Measurements from ENCODE around the gene CDH2. TPM values are rescaled to one million over a fixed set of nuclear protein-coding genes. Genes with fewer than 3 reads are reported as not detected.

CDH2 gene
- total and polyA plus RNA-seq, 4 donors: 14.2 to 49.5 (median 26.4) TPM

- Histone ChIP-seq H3K36me3 (ENCODE audit: control insufficient read depth in 4 of 4, insufficient read depth in 3 of 4, low read depth in 1 of 4, low read length in 3 of 4) (no peaks in the 10 kb centered on the region), H3K9me3 (ENCODE audit: control insufficient read depth in 4 of 4, low read length in 3 of 4) (no peaks in the 10 kb centered on the region), H3K27me3 (ENCODE audit: control insufficient read depth in 4 of 4, insufficient read depth in 4 of 4, low read length in 3 of 4) (no peaks in the 10 kb centered on the region), H3K27ac (ENCODE audit: low read depth in 1 of 2, low read length in 2 of 2) (no peak overlapping the region), H3K9ac (ENCODE audit: low read depth in 1 of 2, low read length in 2 of 2) (no peak overlapping the region), H3K4me1 (ENCODE audit: control insufficient read depth in 4 of 4, insufficient read depth in 4 of 4, low read length in 3 of 4) (peaks cover 7 to 29% (median 15%) of the 10 kb centered on the region in 4 donors), H3K4me3 (ENCODE audit: low read depth in 1 of 3, low read length in 3 of 3) (no peak overlapping the region)
- no peak for DNase-seq (ENCODE audit: low spot score)
- no peak for TF ChIP-seq ZBTB33 (IDR thresholded peaks at IDR 0.05)
- no peak for TF ChIP-seq ATF3 (IDR thresholded peaks at IDR 0.05)
- TF ChIP-seq, protein P1, sequence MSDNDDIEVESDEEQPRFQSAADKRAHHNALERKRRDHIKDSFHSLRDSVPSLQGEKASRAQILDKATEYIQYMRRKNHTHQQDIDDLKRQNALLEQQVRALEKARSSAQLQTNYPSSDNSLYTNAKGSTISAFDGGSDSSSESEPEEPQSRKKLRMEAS (IDR thresholded peaks at IDR 0.05): no peak
- TF ChIP-seq CTCF (IDR thresholded peaks at IDR 0.05; ENCODE audit: low read depth, low read length, missing input control): no peak
- no peak for TF ChIP-seq EGR1 (IDR thresholded peaks at IDR 0.05; ENCODE audit: low read depth in 2 of 2)
- no peak for TF ChIP-seq GABPA (IDR thresholded peaks at IDR 0.05 in 1 of 2, conservative IDR thresholded peaks at IDR 0.05 in 1 of 2)
- no peak for TF ChIP-seq RAD21 (IDR thresholded peaks at IDR 0.05)
- TF ChIP-seq SP1 (IDR thresholded peaks at IDR 0.05): no peak
- TF ChIP-seq FOXA2 (IDR thresholded peaks at IDR 0.05): no peak
- no peak for TF ChIP-seq HNF4G (IDR thresholded peaks at IDR 0.05)
- no peak for TF ChIP-seq JUND (IDR thresholded peaks at IDR 0.05)
- no peak for TF ChIP-seq NR2F2 (IDR thresholded peaks at IDR 0.05)
- TF ChIP-seq YY1 (IDR thresholded peaks at IDR 0.05): no peak
- no peak for TF ChIP-seq RXRA (IDR thresholded peaks at IDR 0.05)
- no peak for TF ChIP-seq FOXA1 (IDR thresholded peaks at IDR 0.05)
- WGBS: 80% methylated on average over 3 of the region's 3 CpGs
These were observed 23.4 kb downstream of the CDH2 start for GRCh38 chr18:28153485-28154065.

DNA sequence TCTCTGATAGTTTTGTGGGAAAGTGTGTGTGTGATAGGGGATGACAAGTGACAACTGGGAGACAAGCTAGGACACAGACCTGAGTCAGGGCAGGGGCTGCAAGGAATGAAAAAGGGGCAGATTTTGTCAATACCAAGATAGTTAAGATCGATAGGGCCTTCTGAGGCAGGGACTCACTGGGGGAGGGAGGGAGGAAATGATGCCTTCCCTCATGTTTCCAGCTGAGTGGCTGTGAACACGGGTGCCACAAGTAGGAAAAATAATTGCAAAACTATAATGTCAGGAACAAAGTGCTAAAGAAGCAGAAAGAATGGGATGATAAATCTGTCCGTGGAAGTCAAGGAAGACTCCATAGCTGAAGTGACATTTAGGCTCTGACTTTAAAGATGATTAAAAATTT lies 24.2 kb downstream of the CDH2 start:
- H3K27ac ChIP-seq (ENCODE audit: low read depth in 1 of 2, low read length in 2 of 2): no peak overlapping the region
- TF ChIP-seq, protein P1 (IDR thresholded peaks at IDR 0.05): no peak
- TF ChIP-seq ZBTB33 (IDR thresholded peaks at IDR 0.05) (no peak), RXRA (IDR thresholded peaks at IDR 0.05) (no peak), NR2F2 (IDR thresholded peaks at IDR 0.05) (no peak), JUND (IDR thresholded peaks at IDR 0.05) (no peak), FOXA2 (IDR thresholded peaks at IDR 0.05) (no peak), HNF4G (IDR thresholded peaks at IDR 0.05) (no peak), YY1 (IDR thresholded peaks at IDR 0.05) (no peak), TAF1 (conservative IDR thresholded peaks at IDR 0.05) (no peak), HNF4A (conservative IDR thresholded peaks at IDR 0.05) (no peak), RAD21 (IDR thresholded peaks at IDR 0.05) (no peak), EGR1 (IDR thresholded peaks at IDR 0.05; ENCODE audit: low read depth in 2 of 2) (no peak), CTCF (IDR thresholded peaks at IDR 0.05; ENCODE audit: low read depth, low read length, missing input control) (no peak), FOXA1 (IDR thresholded peaks at IDR 0.05) (no peak), SP1 (IDR thresholded peaks at IDR 0.05) (no peak)
- TF ChIP-seq, protein P2, sequence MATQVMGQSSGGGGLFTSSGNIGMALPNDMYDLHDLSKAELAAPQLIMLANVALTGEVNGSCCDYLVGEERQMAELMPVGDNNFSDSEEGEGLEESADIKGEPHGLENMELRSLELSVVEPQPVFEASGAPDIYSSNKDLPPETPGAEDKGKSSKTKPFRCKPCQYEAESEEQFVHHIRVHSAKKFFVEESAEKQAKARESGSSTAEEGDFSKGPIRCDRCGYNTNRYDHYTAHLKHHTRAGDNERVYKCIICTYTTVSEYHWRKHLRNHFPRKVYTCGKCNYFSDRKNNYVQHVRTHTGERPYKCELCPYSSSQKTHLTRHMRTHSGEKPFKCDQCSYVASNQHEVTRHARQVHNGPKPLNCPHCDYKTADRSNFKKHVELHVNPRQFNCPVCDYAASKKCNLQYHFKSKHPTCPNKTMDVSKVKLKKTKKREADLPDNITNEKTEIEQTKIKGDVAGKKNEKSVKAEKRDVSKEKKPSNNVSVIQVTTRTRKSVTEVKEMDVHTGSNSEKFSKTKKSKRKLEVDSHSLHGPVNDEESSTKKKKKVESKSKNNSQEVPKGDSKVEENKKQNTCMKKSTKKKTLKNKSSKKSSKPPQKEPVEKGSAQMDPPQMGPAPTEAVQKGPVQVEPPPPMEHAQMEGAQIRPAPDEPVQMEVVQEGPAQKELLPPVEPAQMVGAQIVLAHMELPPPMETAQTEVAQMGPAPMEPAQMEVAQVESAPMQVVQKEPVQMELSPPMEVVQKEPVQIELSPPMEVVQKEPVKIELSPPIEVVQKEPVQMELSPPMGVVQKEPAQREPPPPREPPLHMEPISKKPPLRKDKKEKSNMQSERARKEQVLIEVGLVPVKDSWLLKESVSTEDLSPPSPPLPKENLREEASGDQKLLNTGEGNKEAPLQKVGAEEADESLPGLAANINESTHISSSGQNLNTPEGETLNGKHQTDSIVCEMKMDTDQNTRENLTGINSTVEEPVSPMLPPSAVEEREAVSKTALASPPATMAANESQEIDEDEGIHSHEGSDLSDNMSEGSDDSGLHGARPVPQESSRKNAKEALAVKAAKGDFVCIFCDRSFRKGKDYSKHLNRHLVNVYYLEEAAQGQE (IDR thresholded peaks at IDR 0.05): no peak
- no peak overlapping the region for H3K4me3 ChIP-seq (ENCODE audit: low read depth in 1 of 3, low read length in 3 of 3)
- peaks cover 4 to 22% (median 9%) of the 10 kb centered on the region in 4 donors for H3K4me1 ChIP-seq (ENCODE audit: control insufficient read depth in 4 of 4, insufficient read depth in 4 of 4, low read length in 3 of 4)
- H3K36me3 ChIP-seq (ENCODE audit: control insufficient read depth in 4 of 4, insufficient read depth in 3 of 4, low read depth in 1 of 4, low read length in 3 of 4): no peaks in the 10 kb centered on the region
- H3K27me3 ChIP-seq (ENCODE audit: control insufficient read depth in 4 of 4, insufficient read depth in 4 of 4, low read length in 3 of 4): no peaks in the 10 kb centered on the region
- no peak for DNase-seq (ENCODE audit: low spot score)
- 59% methylated on average over 3 of the region's 3 CpGs for WGBS
- no peak overlapping the region for H3K9ac ChIP-seq (ENCODE audit: low read depth in 1 of 2, low read length in 2 of 2)
- no peaks in the 10 kb centered on the region for H3K9me3 ChIP-seq (ENCODE audit: control insufficient read depth in 4 of 4, low read length in 3 of 4)
